Neuron (in vitro differentiated cells): ENCODE results near the gene ARHGAP5.

ENCODE experiments used
- H2AFZ ChIP-seq: one replicate; pipeline ENCODE4 v1.6.1; 2013; ENCODE audit warnings: low read depth, mild to moderate bottlenecking, inconsistent platforms, low read length, moderate library complexity
- H3K27me3 ChIP-seq: one replicate; pipeline ENCODE4 v1.6.1; 2013; ENCODE audit warnings: low read length; ENCODE audit not compliant: insufficient read depth
- H3K36me3 ChIP-seq: one replicate; pipeline ENCODE4 v1.6.1; 2013; ENCODE audit warnings: low read length; ENCODE audit not compliant: insufficient read depth
- H3K4me1 ChIP-seq: one replicate; pipeline ENCODE4 v1.6.1; 2013; ENCODE audit warnings: low read length; ENCODE audit not compliant: insufficient read depth
- H3K4me3 ChIP-seq: 2 replicates; pipeline ENCODE4 v1.5.1; 2013; ENCODE audit warnings: mild to moderate bottlenecking, low read length, moderate library complexity
- H3K9me3 ChIP-seq: one replicate; pipeline ENCODE4 v1.6.1; 2013; ENCODE audit warnings: low read length

Gene ARHGAP5

GRCh38 chr14:32055175-32055574, 21.9 kb upstream of the ARHGAP5 start:
- H3K4me1 ChIP-seq, result peaks cover 19% of the 10 kb centered on the region
- H3K9me3 ChIP-seq, result peaks cover 4% of the 10 kb centered on the region
- H3K4me3 ChIP-seq, result no peak overlapping the region
- no peaks in the 10 kb centered on the region for H3K36me3 ChIP-seq
- H2AFZ ChIP-seq, result no peak overlapping the region
- no peaks in the 10 kb centered on the region for H3K27me3 ChIP-seq

DNA sequence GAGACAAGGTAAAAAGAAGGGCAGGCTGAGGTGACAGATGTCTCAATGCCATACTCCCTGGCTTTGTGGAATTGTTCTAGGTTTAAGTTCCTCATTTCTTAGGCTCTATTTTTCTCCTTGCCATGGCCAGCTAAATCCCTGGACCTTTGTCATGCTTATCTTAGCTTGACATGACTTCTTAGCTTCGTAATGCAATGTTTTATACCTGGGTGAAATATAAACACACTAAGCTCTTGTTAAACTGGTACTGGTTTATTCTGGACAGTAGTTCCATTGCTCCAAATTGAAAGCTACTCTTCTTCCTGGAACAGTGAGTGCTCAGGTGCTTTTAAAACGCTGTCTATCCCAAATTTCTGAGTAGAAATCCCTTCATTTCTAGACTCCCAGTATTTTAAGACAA, 17.4 kb upstream of the ARHGAP5 start:
- no peaks in the 10 kb centered on the region for H3K36me3 ChIP-seq
- no peaks in the 10 kb centered on the region for H3K27me3 ChIP-seq
- H2AFZ ChIP-seq, result no peak overlapping the region
- H3K4me1 ChIP-seq, result peaks cover 19% of the 10 kb centered on the region
- H3K4me3 ChIP-seq, result no peak overlapping the region
- no peaks in the 10 kb centered on the region for H3K9me3 ChIP-seq

DNA sequence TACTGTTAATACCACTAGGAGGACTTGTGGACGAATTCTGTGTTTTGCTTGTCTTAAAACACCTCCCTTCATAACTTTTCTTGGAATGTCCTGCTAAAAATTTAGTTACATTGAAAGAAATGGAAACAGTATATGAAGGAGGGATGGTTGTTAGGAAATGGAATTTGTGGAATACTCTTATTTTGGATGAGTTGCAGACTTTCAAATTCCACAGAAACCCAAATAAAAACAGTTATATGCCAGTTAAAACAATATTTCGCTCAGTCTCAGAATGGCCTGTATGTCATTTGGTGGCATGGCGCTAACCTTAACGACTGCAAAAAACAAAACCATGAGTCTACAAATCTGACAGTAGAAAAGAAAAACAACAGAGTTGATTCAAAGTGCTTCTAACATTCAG, 12.2 kb upstream of the ARHGAP5 start:
- Histone ChIP-seq H3K4me3 (no peak overlapping the region), H3K27me3 (no peaks in the 10 kb centered on the region), H3K36me3 (no peaks in the 10 kb centered on the region), H3K9me3 (no peaks in the 10 kb centered on the region), H2AFZ (no peak overlapping the region), H3K4me1 (peaks cover 3% of the 10 kb centered on the region)

- no peaks in the 10 kb centered on the region for H3K9me3 ChIP-seq
- no peaks in the 10 kb centered on the region for H3K27me3 ChIP-seq
These were observed 8.4 kb upstream of the ARHGAP5 start for GRCh38 chr14:32068708-32069107.

GRCh38 chr14:32070282-32070681, 6.8 kb upstream of the ARHGAP5 start:
- H3K36me3 ChIP-seq, result no peaks in the 10 kb centered on the region
- H3K9me3 ChIP-seq, result no peaks in the 10 kb centered on the region
- no peaks in the 10 kb centered on the region for H3K27me3 ChIP-seq
- H3K4me3 ChIP-seq, result no peak overlapping the region
- H2AFZ ChIP-seq, result no peak overlapping the region
- peaks cover 6% of the 10 kb centered on the region for H3K4me1 ChIP-seq

More at GRCh38 chr14:32068708-32069107, 8.4 kb upstream of the ARHGAP5 start:
- Histone ChIP-seq H2AFZ (no peak overlapping the region), H3K4me1 (no peaks in the 10 kb centered on the region), H3K36me3 (no peaks in the 10 kb centered on the region), H3K4me3 (no peak overlapping the region)

DNA sequence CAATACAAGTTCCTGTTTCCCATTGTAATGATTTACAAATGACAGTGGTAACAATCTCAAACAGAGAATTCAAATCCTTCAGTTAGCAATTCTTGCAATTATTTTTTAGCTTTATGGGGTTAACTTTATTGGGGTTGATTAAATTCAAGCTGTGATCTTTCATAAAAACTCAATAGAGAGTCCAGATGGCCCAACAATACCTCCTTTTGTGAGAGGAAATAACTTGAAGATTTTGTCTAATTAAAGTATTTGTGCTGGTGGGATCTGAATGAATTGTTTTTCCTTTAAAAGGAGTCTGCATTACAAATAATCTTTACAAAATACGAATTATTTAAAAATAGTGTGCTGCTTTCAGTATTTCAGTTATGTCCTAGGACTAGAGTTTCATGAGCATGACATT, 4.4 kb upstream of the ARHGAP5 start:
- Histone ChIP-seq H2AFZ (no peak overlapping the region), H3K27me3 (no peaks in the 10 kb centered on the region), H3K4me3 (no peak overlapping the region), H3K9me3 (no peaks in the 10 kb centered on the region), H3K4me1 (peaks cover 11% of the 10 kb centered on the region), H3K36me3 (no peaks in the 10 kb centered on the region)

- no peaks in the 10 kb centered on the region for H3K9me3 ChIP-seq
- no peak overlapping the region for H2AFZ ChIP-seq
- no peaks in the 10 kb centered on the region for H3K27me3 ChIP-seq
- H3K4me3 ChIP-seq, result no peak overlapping the region
- no peaks in the 10 kb centered on the region for H3K36me3 ChIP-seq
- H3K4me1 ChIP-seq, result peaks cover 11% of the 10 kb centered on the region
These were observed 3.4 kb upstream of the ARHGAP5 start for GRCh38 chr14:32073537-32074189.

GRCh38 chr14:32074887-32075572, 2.1 kb upstream of the ARHGAP5 start:
- no peaks in the 10 kb centered on the region for H3K9me3 ChIP-seq
- H3K4me3 ChIP-seq, result peak overlapping the region; percentile 94
- no peaks in the 10 kb centered on the region for H3K27me3 ChIP-seq
- H2AFZ ChIP-seq, result no peak overlapping the region
- H3K36me3 ChIP-seq, result no peaks in the 10 kb centered on the region
- peaks cover 17% of the 10 kb centered on the region for H3K4me1 ChIP-seq

GRCh38 chr14:32075672-32076277, 1.3 kb upstream of the ARHGAP5 start:
- Histone ChIP-seq H3K4me3 (peak overlapping the region; percentile 94), H3K4me1 (peaks cover 17% of the 10 kb centered on the region), H2AFZ (peak overlapping the region; percentile 96), H3K27me3 (no peaks in the 10 kb centered on the region), H3K9me3 (no peaks in the 10 kb centered on the region), H3K36me3 (no peaks in the 10 kb centered on the region)

- no peaks in the 10 kb centered on the region for H3K36me3 ChIP-seq
- no peaks in the 10 kb centered on the region for H3K27me3 ChIP-seq
- H3K9me3 ChIP-seq, result no peaks in the 10 kb centered on the region
- H3K4me1 ChIP-seq, result peaks cover 17% of the 10 kb centered on the region
- peak overlapping the region; percentile 96 for H2AFZ ChIP-seq
- peak overlapping the region; percentile 99 for H3K4me3 ChIP-seq
These were observed 625 bp upstream of the ARHGAP5 start for GRCh38 chr14:32076278-32077080.

DNA sequence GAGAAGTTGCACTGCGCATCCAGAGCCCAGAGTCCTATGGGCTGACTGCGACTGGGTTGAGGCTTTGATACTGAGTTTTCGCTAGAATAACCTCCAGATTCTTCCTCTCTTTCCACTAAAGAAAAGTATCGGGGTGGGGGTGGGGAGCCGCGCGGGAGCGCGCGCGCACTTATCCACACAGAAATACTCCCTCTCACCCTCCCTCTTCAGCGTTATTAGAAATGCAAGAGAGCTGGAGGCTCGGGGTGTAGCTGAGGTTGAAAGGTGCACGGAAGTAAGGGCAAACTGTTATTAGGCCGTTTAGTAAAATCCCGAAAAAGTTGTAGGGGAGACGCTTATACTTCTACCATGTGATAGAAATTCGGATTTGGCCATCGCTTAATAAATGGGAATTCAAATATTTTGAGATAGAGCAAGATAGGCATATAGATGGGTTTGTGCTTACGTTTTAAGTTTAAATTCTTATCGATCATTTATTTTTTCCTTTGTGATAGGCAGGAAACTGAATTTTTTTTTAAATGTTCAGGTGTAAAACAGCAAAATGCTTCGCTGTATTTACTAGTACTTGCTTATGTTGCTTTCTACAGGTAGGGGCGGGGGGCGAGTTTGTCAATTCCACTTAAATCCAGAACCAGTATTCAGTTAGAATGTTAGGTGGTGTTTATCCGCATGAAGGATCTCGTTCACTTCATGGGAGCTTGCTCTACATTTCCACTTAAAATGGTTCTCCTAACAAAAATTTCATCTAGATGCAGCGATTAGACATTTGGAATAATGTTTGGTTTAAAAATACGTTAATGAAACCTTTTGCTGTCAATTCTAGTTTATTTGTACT, 1.1 kb downstream of the ARHGAP5 start:
- Histone ChIP-seq H3K4me3 (peak overlapping the region; percentile 99), H2AFZ (no peak overlapping the region), H3K36me3 (no peaks in the 10 kb centered on the region), H3K27me3 (no peaks in the 10 kb centered on the region), H3K4me1 (peaks cover 21% of the 10 kb centered on the region), H3K9me3 (no peaks in the 10 kb centered on the region)

- H3K9me3 ChIP-seq, result no peaks in the 10 kb centered on the region
- no peaks in the 10 kb centered on the region for H3K36me3 ChIP-seq
- no peaks in the 10 kb centered on the region for H3K27me3 ChIP-seq
- H3K4me1 ChIP-seq, result peaks cover 21% of the 10 kb centered on the region
- H3K4me3 ChIP-seq, result peak overlapping the region; percentile 99
- no peak overlapping the region for H2AFZ ChIP-seq
These were observed 1.7 kb downstream of the ARHGAP5 start for GRCh38 chr14:32078858-32079216.
